AG09309 (cell line): ENCODE results near the gene GABRB1.

Experiments used
- DNase-seq: peaks from one replicate; pipeline ENCODE4 v3.0.0-alpha.2; 2010; ENCODE audit warnings: low read depth
- H3K4me3 ChIP-seq: 2 replicates; pipeline ENCODE4 v1.5.1; 2011; ENCODE audit warnings: mild to moderate bottlenecking, low read depth, low read length, moderate library complexity; ENCODE audit not compliant: control insufficient read depth
- TF ChIP-seq, protein P1 (sequence below): IDR thresholded peaks from 2 replicates; pipeline ENCODE4 v1.5.1; 2011; ENCODE audit warnings: mild to moderate bottlenecking, low read depth, low read length, inconsistent platforms; ENCODE audit not compliant: insufficient read depth, control insufficient read depth; ENCODE audit errors: missing control alignments

GABRB1 gene

DNA sequence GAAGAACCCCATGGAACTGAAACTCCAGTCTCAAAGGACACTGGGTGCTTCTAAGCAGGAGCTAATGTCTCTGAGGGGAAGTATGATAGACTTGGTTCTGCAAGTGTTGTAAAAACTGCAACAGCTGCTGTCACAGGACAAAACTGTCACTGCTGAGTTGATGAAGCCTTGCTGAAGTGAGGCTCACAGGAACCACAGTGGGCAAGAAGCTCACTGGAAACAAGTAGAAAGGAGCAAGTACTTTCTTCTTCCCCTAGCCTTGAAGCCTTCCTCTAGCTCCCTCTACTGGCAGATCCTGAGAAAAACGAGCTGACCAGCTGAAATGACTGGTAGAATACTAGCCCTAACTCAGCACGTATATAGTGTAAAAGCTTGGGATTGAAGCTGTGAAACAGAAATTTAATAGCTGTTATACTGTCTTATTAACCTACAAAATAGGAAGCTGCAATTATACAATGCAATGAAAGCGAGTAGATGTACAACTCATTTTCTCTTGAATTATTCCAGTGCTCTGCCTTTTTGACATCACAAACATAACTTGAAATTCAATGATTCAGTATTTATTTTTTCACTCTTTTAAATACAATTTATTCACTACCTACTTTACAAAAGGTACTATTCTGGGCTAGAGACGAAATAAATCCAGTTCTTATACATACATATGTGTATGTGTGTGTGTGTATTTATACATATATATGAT lies 91.4 kb downstream of the GABRB1 start:
- DNase-seq = peak; percentile 16
- TF ChIP-seq, protein P1, sequence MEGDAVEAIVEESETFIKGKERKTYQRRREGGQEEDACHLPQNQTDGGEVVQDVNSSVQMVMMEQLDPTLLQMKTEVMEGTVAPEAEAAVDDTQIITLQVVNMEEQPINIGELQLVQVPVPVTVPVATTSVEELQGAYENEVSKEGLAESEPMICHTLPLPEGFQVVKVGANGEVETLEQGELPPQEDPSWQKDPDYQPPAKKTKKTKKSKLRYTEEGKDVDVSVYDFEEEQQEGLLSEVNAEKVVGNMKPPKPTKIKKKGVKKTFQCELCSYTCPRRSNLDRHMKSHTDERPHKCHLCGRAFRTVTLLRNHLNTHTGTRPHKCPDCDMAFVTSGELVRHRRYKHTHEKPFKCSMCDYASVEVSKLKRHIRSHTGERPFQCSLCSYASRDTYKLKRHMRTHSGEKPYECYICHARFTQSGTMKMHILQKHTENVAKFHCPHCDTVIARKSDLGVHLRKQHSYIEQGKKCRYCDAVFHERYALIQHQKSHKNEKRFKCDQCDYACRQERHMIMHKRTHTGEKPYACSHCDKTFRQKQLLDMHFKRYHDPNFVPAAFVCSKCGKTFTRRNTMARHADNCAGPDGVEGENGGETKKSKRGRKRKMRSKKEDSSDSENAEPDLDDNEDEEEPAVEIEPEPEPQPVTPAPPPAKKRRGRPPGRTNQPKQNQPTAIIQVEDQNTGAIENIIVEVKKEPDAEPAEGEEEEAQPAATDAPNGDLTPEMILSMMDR = peak; percentile 74
- H3K4me3 ChIP-seq = no peak overlapping the region

- H3K4me3 ChIP-seq = no peak overlapping the region
- TF ChIP-seq, protein P1 = no peak
- no peak for DNase-seq
Observed at GRCh38 chr4:47128991-47129390, 97.6 kb downstream of the GABRB1 start.

DNA sequence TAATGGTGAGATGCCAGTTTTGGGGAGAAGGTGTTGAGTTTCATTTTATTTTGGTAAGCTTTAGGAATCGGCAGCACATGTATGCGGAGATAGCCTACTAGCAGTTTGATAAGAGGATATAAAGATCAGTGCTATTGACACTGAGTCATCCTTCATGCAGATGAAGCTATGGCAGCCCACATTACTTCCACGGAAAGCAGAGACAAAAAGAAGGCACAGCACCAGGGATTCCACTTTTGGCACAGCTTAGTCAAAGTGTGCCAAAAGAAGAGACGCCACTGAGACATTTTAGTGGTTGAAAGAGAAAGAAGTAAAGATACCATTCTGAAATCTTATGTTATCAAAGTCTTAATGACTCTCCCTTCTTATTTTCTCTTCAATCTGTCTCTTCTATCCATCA lies 103.8 kb downstream of the GABRB1 start:
- H3K4me3 ChIP-seq = no peak overlapping the region
- DNase-seq = no peak
- TF ChIP-seq, protein P1 = no peak

GRCh38 chr4:47143261-47143660 lies 111.9 kb downstream of the GABRB1 start:
- no peak for DNase-seq
- TF ChIP-seq, protein P1 = no peak
- no peak overlapping the region for H3K4me3 ChIP-seq

DNA sequence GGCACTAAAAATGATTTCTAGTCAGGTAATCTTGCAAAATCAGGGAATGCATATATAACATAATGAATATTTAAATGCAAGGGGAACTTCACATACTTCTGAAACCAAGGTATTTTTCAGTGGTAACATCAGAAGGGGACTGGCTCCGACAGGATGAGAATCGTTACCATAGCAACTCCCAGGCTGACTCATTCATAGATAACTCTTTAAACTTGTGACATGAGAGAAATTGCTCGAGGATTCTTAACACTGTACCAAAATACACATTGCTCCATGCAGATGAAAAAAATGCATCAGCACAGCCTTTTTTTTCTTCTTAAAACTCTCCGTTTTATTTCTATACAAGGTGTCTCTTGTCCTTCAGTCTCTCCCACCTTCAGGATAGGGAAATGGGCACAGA lies 114.3 kb downstream of the GABRB1 start:
- no peak overlapping the region for H3K4me3 ChIP-seq
- DNase-seq = no peak
- TF ChIP-seq, protein P1 = no peak

DNA sequence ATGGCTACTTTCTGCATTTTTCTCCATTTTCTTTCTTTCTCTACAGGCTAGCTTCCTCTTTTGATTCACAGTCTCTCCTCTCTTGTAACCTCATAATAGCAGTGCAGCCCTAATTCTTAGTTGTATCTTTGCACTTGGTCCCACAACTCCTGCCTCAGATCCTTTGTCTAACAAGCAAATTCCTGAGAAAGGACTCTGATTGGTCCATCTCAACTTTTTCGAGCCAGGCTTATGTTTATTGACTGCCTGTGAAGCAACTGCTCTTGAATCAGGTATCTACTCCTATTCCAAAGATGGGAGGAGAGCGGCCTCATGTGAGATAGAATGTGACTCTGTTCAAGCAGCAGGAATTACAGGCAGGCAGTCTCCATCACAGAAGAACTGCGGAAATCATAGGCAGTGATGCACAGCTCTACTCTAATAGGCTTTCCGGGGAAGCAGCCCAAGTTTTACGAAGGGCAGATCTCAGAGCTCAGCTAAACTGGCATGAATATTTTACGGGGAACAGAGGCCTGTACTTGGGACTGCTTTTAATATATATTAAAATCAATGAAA lies 123.5 kb downstream of the GABRB1 start:
- TF ChIP-seq, protein P1 = no peak
- DNase-seq = no peak
- H3K4me3 ChIP-seq = no peak overlapping the region

- TF ChIP-seq, protein P1 = no peak
- no peak overlapping the region for H3K4me3 ChIP-seq
- no peak for DNase-seq
Observed at GRCh38 chr4:47155919-47156318, 124.6 kb downstream of the GABRB1 start.
